GM12878 (cell line): Measurements from ENCODE around the gene C14orf119. TPM values are rescaled to one million over a fixed set of nuclear protein-coding genes. Genes with fewer than 3 reads are reported as not detected.
A peak's percentile ranks its signal among the peaks of the same experiment; 100 is the strongest.

Source experiments
- CREM ChIP-seq: IDR thresholded peaks from 2 replicates; pipeline ENCODE4 v1.6.1; 2014; ENCODE audit warnings: antibody characterized with exemption, low read depth
- PAX5 ChIP-seq: IDR thresholded peaks from 2 replicates; pipeline ENCODE4 v1.6.1; 2011; ENCODE audit warnings: low read depth, low read length, borderline replicate concordance
- POU2F2 ChIP-seq: IDR thresholded peaks from 3 replicates; pipeline ENCODE4 v1.6.1; 2011; ENCODE audit warnings: low read depth, mild to moderate bottlenecking, low read length, borderline replicate concordance
- RAD21 ChIP-seq: IDR thresholded peaks from 2 replicates; pipeline ENCODE4 v1.6.1; 2011; ENCODE audit warnings: mild to moderate bottlenecking, low read depth, low read length, moderate library complexity; ENCODE audit not compliant: insufficient read depth
- ZZZ3 ChIP-seq: IDR thresholded peaks from 2 replicates; pipeline ENCODE4 v1.6.1; 2011; ENCODE audit warnings: low read depth; ENCODE audit not compliant: control insufficient read depth, insufficient read length
- polyA plus RNA-seq, 11 experiments: library from polyadenylated mRNA; depleted of rRNA in 4 of 11; unstranded in 6 of 11; stranded (reverse) in 5 of 11; fragments of >200 nt; fragmentation: Nextera tagmentation in 4 of 11; fragmentation: Illumina TruSeq in 1 of 11; extraction: Ambion mirVana in 4 of 11; extraction: Trizol in 1 of 11; gene quantifications; 1 replicate in 1 of 11; 2 replicates in 10 of 11; pipeline versions ENCODE4 v1.2.1 to v1.2.3, GENCODE V29; 2011 to 2016; ENCODE audit warnings: inconsistent platforms in 2 of 11, missing spikeins in 2 of 11, low read depth in 1 of 11
- total RNA-seq, 4 experiments: library from RNA; depleted of rRNA in 3 of 4; stranded (reverse); fragments of >200 nt in 3 of 4; fragmentation: Illumina TruSeq in 1 of 4; extraction: Trizol in 1 of 4; gene quantifications; 2 replicates each; pipeline versions ENCODE4 v1.2.1 to v1.2.3, GENCODE V29; 2013 to 2021
- TF ChIP-seq, protein P1 (sequence below): fragments of 450-650 bp; conservative IDR thresholded peaks from 2 replicates; pipeline ENCODE4 v1.6.1; 2017; ENCODE audit warnings: mild to moderate bottlenecking, moderate library complexity
- TF ChIP-seq, protein P2 (sequence below): IDR thresholded peaks from 2 replicates; pipeline ENCODE4 v1.6.1; 2011; ENCODE audit warnings: borderline replicate concordance, low read depth, mild to moderate bottlenecking, moderate library complexity, mixed read lengths, low read length; ENCODE audit not compliant: insufficient read depth; ENCODE audit errors: extremely low read length
- TF ChIP-seq, protein P3 (sequence below): fragments of 450-650 bp; formaldehyde crosslinking; IDR thresholded peaks from 2 replicates; pipeline ENCODE4 v1.5.0; 2022; ENCODE audit warnings: mild to moderate bottlenecking, missing genetic modification characterization
- TF ChIP-seq, protein P4 (sequence below): fragments of 450-650 bp; formaldehyde crosslinking; IDR thresholded peaks from 2 replicates; pipeline ENCODE4 v1.4.0; 2022; ENCODE audit warnings: mild to moderate bottlenecking, moderate library complexity

C14orf119 gene
- total and polyA plus RNA-seq, 10 of the 15 experiments (the other 5 are each of a cell fraction or from before 2014, with no cell fraction given): 32.3 to 228 (median 57.6) TPM

DNA sequence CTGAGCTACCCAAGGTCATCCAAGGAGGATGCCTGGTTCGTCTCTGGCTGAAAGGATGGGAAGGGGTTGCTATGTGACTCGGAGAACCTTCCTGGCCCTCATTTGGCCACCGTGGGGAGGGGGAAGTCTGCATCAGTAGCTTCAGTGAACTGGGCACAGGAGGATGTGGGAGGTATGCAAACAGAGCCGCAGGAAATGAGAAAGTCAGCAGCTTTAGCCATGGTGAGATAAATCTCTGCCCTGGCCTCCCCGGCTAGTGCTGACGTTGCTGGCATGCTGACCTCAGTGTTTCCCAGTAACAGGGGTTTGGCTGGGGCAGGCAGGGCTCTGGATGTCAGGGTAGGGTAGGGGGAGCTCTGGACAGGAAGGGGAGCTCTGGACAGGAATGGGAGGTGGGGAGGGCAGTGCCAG is 26.1 kb downstream of the C14orf119 start (continued):
- TF ChIP-seq, protein P1, sequence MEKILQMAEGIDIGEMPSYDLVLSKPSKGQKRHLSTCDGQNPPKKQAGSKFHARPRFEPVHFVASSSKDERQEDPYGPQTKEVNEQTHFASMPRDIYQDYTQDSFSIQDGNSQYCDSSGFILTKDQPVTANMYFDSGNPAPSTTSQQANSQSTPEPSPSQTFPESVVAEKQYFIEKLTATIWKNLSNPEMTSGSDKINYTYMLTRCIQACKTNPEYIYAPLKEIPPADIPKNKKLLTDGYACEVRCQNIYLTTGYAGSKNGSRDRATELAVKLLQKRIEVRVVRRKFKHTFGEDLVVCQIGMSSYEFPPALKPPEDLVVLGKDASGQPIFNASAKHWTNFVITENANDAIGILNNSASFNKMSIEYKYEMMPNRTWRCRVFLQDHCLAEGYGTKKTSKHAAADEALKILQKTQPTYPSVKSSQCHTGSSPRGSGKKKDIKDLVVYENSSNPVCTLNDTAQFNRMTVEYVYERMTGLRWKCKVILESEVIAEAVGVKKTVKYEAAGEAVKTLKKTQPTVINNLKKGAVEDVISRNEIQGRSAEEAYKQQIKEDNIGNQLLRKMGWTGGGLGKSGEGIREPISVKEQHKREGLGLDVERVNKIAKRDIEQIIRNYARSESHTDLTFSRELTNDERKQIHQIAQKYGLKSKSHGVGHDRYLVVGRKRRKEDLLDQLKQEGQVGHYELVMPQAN: no peak
- TF ChIP-seq, protein P2, sequence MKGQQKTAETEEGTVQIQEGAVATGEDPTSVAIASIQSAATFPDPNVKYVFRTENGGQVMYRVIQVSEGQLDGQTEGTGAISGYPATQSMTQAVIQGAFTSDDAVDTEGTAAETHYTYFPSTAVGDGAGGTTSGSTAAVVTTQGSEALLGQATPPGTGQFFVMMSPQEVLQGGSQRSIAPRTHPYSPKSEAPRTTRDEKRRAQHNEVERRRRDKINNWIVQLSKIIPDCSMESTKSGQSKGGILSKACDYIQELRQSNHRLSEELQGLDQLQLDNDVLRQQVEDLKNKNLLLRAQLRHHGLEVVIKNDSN: no peak
- TF ChIP-seq ZZZ3: no peak
- TF ChIP-seq, protein P3, sequence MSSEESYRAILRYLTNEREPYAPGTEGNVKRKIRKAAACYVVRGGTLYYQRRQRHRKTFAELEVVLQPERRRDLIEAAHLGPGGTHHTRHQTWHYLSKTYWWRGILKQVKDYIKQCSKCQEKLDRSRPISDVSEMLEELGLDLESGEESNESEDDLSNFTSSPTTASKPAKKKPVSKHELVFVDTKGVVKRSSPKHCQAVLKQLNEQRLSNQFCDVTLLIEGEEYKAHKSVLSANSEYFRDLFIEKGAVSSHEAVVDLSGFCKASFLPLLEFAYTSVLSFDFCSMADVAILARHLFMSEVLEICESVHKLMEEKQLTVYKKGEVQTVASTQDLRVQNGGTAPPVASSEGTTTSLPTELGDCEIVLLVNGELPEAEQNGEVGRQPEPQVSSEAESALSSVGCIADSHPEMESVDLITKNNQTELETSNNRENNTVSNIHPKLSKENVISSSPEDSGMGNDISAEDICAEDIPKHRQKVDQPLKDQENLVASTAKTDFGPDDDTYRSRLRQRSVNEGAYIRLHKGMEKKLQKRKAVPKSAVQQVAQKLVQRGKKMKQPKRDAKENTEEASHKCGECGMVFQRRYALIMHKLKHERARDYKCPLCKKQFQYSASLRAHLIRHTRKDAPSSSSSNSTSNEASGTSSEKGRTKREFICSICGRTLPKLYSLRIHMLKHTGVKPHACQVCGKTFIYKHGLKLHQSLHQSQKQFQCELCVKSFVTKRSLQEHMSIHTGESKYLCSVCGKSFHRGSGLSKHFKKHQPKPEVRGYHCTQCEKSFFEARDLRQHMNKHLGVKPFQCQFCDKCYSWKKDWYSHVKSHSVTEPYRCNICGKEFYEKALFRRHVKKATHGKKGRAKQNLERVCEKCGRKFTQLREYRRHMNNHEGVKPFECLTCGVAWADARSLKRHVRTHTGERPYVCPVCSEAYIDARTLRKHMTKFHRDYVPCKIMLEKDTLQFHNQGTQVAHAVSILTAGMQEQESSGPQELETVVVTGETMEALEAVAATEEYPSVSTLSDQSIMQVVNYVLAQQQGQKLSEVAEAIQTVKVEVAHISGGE (CRISPR knock-in tag): no peak
- 0 out of 2 replicates have a peak, but pooled peaks have one; percentile 18 for TF ChIP-seq CREM
- TF ChIP-seq, protein P4, sequence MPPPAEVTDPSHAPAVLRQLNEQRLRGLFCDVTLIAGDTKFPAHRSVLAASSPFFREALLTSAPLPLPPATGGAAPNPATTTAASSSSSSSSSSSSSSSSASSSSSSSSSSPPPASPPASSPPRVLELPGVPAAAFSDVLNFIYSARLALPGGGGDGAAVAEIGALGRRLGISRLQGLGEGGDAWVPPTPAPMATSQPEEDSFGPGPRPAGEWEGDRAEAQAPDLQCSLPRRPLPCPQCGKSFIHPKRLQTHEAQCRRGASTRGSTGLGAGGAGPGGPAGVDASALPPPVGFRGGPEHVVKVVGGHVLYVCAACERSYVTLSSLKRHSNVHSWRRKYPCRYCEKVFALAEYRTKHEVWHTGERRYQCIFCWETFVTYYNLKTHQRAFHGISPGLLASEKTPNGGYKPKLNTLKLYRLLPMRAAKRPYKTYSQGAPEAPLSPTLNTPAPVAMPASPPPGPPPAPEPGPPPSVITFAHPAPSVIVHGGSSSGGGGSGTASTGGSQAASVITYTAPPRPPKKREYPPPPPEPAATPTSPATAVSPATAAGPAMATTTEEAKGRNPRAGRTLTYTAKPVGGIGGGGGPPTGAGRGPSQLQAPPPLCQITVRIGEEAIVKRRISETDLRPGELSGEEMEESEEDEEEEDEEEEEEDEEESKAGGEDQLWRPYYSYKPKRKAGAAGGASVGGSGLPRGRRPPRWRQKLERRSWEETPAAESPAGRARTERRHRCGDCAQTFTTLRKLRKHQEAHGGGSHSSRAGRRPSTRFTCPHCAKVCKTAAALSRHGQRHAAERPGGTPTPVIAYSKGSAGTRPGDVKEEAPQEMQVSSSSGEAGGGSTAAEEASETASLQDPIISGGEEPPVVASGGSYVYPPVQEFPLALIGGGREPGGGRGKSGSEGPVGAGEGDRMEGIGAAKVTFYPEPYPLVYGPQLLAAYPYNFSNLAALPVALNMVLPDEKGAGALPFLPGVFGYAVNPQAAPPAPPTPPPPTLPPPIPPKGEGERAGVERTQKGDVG (CRISPR knock-in tag): no peak
- TF ChIP-seq POU2F2: peak; percentile 72; the same call in 1 of the 3 replicates
- TF ChIP-seq RAD21: no peak
- TF ChIP-seq PAX5: peak; percentile 28; the same call in 1 of the 2 replicates
